OCI-LY7 (cell line): ENCODE results near the gene ACE.

Experiments used
- EZH2phosphoT487 ChIP-seq: fragments of 200-600 bp; sonication (generic); IDR thresholded peaks from 2 replicates; pipeline ENCODE4 v1.6.1; 2018; ENCODE audit warnings: low read depth, borderline replicate concordance, mild to moderate bottlenecking, mixed run types, antibody characterized with exemption, low read length, moderate library complexity, mixed read lengths
- TF ChIP-seq, protein P1 (sequence below): fragments of 200-600 bp; sonication (generic); conservative IDR thresholded peaks from 2 replicates; pipeline ENCODE4 v1.5.1; 2014; ENCODE audit warnings: mild to moderate bottlenecking, antibody characterized with exemption, low read length, moderate library complexity, mixed read lengths

DNA sequence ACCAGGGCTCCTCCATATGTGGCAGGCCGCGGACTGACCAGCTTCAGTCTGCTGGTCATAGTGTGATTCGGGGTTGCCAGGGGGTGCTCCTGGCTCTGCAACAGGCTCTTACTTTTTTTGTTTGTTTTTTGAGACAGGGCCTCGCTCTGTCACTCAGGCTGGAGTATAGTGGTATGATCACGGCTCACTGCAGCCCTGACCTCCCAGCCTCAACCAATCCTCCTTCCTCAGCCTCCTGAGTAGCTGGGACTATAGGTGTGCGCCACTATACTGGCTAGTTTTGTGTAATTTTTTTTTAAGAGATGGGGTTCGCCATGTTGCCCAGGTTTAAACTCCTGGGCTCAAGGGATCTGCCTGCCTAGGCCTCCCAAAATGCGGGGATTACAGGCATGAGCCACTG, 34.5 kb downstream of the ACE start:
- TF ChIP-seq, protein P1, sequence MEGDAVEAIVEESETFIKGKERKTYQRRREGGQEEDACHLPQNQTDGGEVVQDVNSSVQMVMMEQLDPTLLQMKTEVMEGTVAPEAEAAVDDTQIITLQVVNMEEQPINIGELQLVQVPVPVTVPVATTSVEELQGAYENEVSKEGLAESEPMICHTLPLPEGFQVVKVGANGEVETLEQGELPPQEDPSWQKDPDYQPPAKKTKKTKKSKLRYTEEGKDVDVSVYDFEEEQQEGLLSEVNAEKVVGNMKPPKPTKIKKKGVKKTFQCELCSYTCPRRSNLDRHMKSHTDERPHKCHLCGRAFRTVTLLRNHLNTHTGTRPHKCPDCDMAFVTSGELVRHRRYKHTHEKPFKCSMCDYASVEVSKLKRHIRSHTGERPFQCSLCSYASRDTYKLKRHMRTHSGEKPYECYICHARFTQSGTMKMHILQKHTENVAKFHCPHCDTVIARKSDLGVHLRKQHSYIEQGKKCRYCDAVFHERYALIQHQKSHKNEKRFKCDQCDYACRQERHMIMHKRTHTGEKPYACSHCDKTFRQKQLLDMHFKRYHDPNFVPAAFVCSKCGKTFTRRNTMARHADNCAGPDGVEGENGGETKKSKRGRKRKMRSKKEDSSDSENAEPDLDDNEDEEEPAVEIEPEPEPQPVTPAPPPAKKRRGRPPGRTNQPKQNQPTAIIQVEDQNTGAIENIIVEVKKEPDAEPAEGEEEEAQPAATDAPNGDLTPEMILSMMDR, result no peak
- TF ChIP-seq EZH2phosphoT487, result no peak
